HepG2 (cell line): ENCODE results near the gene CHPF. TPM values are rescaled to one million over a fixed set of nuclear protein-coding genes. Genes with fewer than 3 reads are reported as not detected.

Source experiments
- AHR ChIP-seq: IDR thresholded peaks from 2 replicates; pipeline ENCODE4 v1.6.1; 2018; ENCODE audit warnings: missing genetic modification reagents, missing compliant biosample characterization
- IRF2 ChIP-seq: IDR thresholded peaks from 2 replicates; pipeline ENCODE4 v1.6.1; 2018; ENCODE audit warnings: missing genetic modification reagents, missing compliant biosample characterization
- NCOA5 ChIP-seq: sonication (generic); formaldehyde crosslinking; IDR thresholded peaks from 2 replicates; pipeline ENCODE4 v1.4.0; 2020; ENCODE audit warnings: missing genetic modification reagents
- POLR2A ChIP-seq, 2 experiments: IDR thresholded peaks; 2 replicates each; pipeline ENCODE4 v1.6.1; 2011; ENCODE audit warnings: low read depth in 2 of 2, low read length in 2 of 2, mild to moderate bottlenecking in 1 of 2, moderate library complexity in 1 of 2; ENCODE audit not compliant: insufficient read depth in 1 of 2
- ZNF136 ChIP-seq: sonication (generic); formaldehyde crosslinking; IDR thresholded peaks from 2 replicates; pipeline ENCODE4 v1.8.1; 2022; ENCODE audit warnings: low read depth, mild to moderate bottlenecking, moderate library complexity, missing genetic modification reagents
- ZNF619 ChIP-seq: sonication (generic); formaldehyde crosslinking; IDR thresholded peaks from 2 replicates; pipeline ENCODE4 v1.4.0; 2020; ENCODE audit warnings: mild to moderate bottlenecking, missing genetic modification reagents
- ZNF713 ChIP-seq: sonication (generic); formaldehyde crosslinking; IDR thresholded peaks from 2 replicates; pipeline ENCODE4 v1.4.0; 2020; ENCODE audit warnings: mild to moderate bottlenecking, missing genetic modification reagents
- polyA plus RNA-seq, 8 experiments: library from polyadenylated mRNA; depleted of rRNA in 3 of 8; stranded (reverse) in 7 of 8; unstranded in 1 of 8; fragments of >200 nt; fragmentation: Illumina TruSeq in 4 of 8; extraction: Trizol in 4 of 8; gene quantifications; 2 replicates each; pipeline versions ENCODE4 v1.2.1 to v1.2.3, GENCODE V29; 2011 to 2016; ENCODE audit warnings: low read depth in 4 of 8, missing spikeins in 1 of 8, mixed read lengths in 1 of 8; ENCODE audit not compliant: insufficient read depth in 1 of 8
- total RNA-seq, 5 experiments: library from RNA; depleted of rRNA; stranded (reverse); fragments of >200 nt; fragmentation: Illumina TruSeq; extraction: Trizol; gene quantifications; 2 replicates each; pipeline ENCODE4 v1.2.3, GENCODE V29; 2016; ENCODE audit warnings: low read depth in 1 of 5
- TF ChIP-seq, protein P1 (sequence below): sonication (generic); formaldehyde crosslinking; IDR thresholded peaks from 2 replicates; pipeline ENCODE4 v1.5.0; 2020; ENCODE audit warnings: missing genetic modification reagents
- TF ChIP-seq, protein P2 (sequence below): sonication (generic); formaldehyde crosslinking; conservative IDR thresholded peaks from 2 replicates; pipeline ENCODE4 v1.4.0; 2020; ENCODE audit warnings: mild to moderate bottlenecking, missing genetic modification reagents, moderate library complexity
- TF ChIP-seq, protein P3 (sequence below): sonication (generic); formaldehyde crosslinking; IDR thresholded peaks from 2 replicates; pipeline ENCODE4 v1.4.0; 2020; ENCODE audit warnings: missing genetic modification reagents; ENCODE audit errors: not compliant biosample characterization
- TF ChIP-seq, protein P4 (sequence below): sonication (generic); formaldehyde crosslinking; IDR thresholded peaks from 2 replicates; pipeline ENCODE4 v1.8.0; 2022; ENCODE audit warnings: mild to moderate bottlenecking, missing genetic modification reagents, moderate library complexity
- TF ChIP-seq, protein P5 (sequence below): sonication (generic); formaldehyde crosslinking; IDR thresholded peaks from 2 replicates; pipeline ENCODE4 v1.4.0; 2020; ENCODE audit warnings: missing genetic modification reagents
- TF ChIP-seq, protein P6 (sequence below): sonication (generic); formaldehyde crosslinking; conservative IDR thresholded peaks from 2 replicates; pipeline ENCODE4 v1.8.0; 2022; ENCODE audit warnings: missing genetic modification reagents

The CHPF gene
- total and polyA plus RNA-seq, 2 of the 13 experiments (the other 11 are each of a cell fraction or from before 2014, with no cell fraction given) = 79.6 to 111 TPM

DNA sequence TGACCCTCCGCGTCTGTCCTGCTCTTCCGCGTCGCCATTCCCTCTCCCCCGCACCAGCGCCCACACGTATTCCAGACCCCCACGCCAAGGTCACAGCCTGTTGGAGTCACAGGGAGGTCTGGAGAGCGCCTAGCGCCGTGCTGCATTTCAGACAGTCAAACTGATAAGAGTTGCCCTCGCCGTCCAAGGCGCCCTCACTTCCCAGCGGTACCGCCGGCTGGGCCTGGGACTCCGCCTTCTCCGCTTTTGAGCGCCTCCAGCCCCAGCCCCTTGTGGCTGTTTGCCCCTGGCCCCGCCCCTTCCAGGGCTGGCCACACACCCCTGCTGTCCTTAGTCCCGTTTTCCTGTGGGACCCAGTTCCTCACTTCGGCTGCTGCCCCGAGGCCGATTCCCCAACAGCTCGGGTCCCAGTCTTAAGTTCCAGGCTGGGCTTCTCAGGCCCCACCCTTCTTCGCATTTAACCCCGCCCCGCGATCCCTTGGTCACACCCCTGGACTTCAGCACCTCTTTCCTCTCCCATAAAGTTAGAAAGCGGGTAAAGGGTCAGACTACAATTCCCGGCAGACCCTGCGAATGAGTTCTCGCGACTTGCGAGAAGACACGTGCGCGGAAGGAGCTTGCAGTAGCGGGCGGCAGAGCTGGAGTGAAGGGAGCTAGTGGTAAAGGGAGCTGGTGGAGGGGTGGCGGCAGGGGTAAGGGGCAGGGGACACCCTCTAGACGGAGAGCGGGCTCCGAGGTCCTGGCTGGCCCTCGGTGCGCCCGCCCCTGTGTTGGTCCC lies 45.1 kb downstream of the CHPF start, which contains the start of gene GMPPA (continued):
- TF ChIP-seq, protein P1, sequence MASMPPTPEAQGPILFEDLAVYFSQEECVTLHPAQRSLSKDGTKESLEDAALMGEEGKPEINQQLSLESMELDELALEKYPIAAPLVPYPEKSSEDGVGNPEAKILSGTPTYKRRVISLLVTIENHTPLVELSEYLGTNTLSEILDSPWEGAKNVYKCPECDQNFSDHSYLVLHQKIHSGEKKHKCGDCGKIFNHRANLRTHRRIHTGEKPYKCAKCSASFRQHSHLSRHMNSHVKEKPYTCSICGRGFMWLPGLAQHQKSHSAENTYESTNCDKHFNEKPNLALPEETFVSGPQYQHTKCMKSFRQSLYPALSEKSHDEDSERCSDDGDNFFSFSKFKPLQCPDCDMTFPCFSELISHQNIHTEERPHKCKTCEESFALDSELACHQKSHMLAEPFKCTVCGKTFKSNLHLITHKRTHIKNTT (CRISPR knock-in tag) = no peak
- TF ChIP-seq, protein P2, sequence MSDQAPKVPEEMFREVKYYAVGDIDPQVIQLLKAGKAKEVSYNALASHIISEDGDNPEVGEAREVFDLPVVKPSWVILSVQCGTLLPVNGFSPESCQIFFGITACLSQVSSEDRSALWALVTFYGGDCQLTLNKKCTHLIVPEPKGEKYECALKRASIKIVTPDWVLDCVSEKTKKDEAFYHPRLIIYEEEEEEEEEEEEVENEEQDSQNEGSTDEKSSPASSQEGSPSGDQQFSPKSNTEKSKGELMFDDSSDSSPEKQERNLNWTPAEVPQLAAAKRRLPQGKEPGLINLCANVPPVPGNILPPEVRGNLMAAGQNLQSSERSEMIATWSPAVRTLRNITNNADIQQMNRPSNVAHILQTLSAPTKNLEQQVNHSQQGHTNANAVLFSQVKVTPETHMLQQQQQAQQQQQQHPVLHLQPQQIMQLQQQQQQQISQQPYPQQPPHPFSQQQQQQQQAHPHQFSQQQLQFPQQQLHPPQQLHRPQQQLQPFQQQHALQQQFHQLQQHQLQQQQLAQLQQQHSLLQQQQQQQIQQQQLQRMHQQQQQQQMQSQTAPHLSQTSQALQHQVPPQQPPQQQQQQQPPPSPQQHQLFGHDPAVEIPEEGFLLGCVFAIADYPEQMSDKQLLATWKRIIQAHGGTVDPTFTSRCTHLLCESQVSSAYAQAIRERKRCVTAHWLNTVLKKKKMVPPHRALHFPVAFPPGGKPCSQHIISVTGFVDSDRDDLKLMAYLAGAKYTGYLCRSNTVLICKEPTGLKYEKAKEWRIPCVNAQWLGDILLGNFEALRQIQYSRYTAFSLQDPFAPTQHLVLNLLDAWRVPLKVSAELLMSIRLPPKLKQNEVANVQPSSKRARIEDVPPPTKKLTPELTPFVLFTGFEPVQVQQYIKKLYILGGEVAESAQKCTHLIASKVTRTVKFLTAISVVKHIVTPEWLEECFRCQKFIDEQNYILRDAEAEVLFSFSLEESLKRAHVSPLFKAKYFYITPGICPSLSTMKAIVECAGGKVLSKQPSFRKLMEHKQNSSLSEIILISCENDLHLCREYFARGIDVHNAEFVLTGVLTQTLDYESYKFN (CRISPR knock-in tag) = peak; percentile 76
- TF ChIP-seq, protein P3, sequence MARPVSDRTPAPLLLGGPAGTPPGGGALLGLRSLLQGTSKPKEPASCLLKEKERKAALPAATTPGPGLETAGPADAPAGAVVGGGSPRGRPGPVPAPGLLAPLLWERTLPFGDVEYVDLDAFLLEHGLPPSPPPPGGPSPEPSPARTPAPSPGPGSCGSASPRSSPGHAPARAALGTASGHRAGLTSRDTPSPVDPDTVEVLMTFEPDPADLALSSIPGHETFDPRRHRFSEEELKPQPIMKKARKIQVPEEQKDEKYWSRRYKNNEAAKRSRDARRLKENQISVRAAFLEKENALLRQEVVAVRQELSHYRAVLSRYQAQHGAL (CRISPR knock-in tag) = no peak
- peak; percentile 35; the same call in 1 of the 2 replicates for TF ChIP-seq ZNF136 (CRISPR knock-in tag)
- TF ChIP-seq AHR (CRISPR knock-in tag) = peak; percentile 49; the same call in 1 of the 2 replicates
- TF ChIP-seq, protein P4, sequence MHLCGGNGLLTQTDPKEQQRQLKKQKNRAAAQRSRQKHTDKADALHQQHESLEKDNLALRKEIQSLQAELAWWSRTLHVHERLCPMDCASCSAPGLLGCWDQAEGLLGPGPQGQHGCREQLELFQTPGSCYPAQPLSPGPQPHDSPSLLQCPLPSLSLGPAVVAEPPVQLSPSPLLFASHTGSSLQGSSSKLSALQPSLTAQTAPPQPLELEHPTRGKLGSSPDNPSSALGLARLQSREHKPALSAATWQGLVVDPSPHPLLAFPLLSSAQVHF (CRISPR knock-in tag) = no peak
- TF ChIP-seq NCOA5 (CRISPR knock-in tag) = no peak
- peak; percentile 86 for TF ChIP-seq IRF2 (CRISPR knock-in tag)
- TF ChIP-seq, protein P5, sequence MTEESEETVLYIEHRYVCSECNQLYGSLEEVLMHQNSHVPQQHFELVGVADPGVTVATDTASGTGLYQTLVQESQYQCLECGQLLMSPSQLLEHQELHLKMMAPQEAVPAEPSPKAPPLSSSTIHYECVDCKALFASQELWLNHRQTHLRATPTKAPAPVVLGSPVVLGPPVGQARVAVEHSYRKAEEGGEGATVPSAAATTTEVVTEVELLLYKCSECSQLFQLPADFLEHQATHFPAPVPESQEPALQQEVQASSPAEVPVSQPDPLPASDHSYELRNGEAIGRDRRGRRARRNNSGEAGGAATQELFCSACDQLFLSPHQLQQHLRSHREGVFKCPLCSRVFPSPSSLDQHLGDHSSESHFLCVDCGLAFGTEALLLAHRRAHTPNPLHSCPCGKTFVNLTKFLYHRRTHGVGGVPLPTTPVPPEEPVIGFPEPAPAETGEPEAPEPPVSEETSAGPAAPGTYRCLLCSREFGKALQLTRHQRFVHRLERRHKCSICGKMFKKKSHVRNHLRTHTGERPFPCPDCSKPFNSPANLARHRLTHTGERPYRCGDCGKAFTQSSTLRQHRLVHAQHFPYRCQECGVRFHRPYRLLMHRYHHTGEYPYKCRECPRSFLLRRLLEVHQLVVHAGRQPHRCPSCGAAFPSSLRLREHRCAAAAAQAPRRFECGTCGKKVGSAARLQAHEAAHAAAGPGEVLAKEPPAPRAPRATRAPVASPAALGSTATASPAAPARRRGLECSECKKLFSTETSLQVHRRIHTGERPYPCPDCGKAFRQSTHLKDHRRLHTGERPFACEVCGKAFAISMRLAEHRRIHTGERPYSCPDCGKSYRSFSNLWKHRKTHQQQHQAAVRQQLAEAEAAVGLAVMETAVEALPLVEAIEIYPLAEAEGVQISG = peak; percentile 87
- 0 out of 2 replicates have a peak, but pooled peaks have one; percentile 42 for TF ChIP-seq ZNF619 (CRISPR knock-in tag)
- TF ChIP-seq ZNF713 (CRISPR knock-in tag) = no peak
- TF ChIP-seq, protein P6, sequence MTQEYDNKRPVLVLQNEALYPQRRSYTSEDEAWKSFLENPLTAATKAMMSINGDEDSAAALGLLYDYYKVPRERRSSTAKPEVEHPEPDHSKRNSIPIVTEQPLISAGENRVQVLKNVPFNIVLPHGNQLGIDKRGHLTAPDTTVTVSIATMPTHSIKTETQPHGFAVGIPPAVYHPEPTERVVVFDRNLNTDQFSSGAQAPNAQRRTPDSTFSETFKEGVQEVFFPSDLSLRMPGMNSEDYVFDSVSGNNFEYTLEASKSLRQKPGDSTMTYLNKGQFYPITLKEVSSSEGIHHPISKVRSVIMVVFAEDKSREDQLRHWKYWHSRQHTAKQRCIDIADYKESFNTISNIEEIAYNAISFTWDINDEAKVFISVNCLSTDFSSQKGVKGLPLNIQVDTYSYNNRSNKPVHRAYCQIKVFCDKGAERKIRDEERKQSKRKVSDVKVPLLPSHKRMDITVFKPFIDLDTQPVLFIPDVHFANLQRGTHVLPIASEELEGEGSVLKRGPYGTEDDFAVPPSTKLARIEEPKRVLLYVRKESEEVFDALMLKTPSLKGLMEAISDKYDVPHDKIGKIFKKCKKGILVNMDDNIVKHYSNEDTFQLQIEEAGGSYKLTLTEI = no peak
- TF ChIP-seq POLR2A (IDR thresholded peaks at IDR 0.05; ENCODE audit: insufficient read depth in 1 of 2, low read depth in 2 of 2, low read length in 2 of 2) = peak in 1 of 2 experiments; percentile 84; a peak in 2 of 4 replicates
